HCT116 (cell line): ENCODE measurements around the gene P2RX3. TPM values are rescaled to one million over a fixed set of nuclear protein-coding genes. Genes with fewer than 3 reads are reported as not detected.

Experiments used
- ATF3 ChIP-seq: IDR thresholded peaks from 2 replicates; pipeline ENCODE4 v1.6.1; 2012
- CTCF ChIP-seq, 3 experiments: fragments of 200-600 bp in 1 of 3; sonication (generic) in 1 of 3; IDR thresholded peaks in 2 of 3; conservative IDR thresholded peaks in 1 of 3; 2 replicates each; pipeline ENCODE4 v1.5.1; 2012 to 2017; ENCODE audit warnings: low read depth in 2 of 3, low read length in 2 of 3, antibody characterized with exemption in 1 of 3, borderline replicate concordance in 1 of 3, control low read depth in 1 of 3, mild to moderate bottlenecking in 1 of 3, mixed read lengths in 1 of 3, mixed run types in 1 of 3, moderate library complexity in 1 of 3; ENCODE audit not compliant: insufficient read depth in 1 of 3
- EGR1 ChIP-seq: IDR thresholded peaks from 2 replicates; pipeline ENCODE4 v1.6.1; 2012; ENCODE audit warnings: low read depth
- ELF1 ChIP-seq: IDR thresholded peaks from 2 replicates; pipeline ENCODE4 v1.6.1; 2012; ENCODE audit warnings: low read depth, borderline replicate concordance
- SRF ChIP-seq: IDR thresholded peaks from 2 replicates; pipeline ENCODE4 v1.6.1; 2012; ENCODE audit warnings: low read depth
- TCF7L2 ChIP-seq: IDR thresholded peaks from 2 replicates; pipeline ENCODE4 v1.7.0; 2011; ENCODE audit warnings: borderline replicate concordance, inconsistent platforms; ENCODE audit not compliant: insufficient read depth, insufficient read length; ENCODE audit errors: extremely low read depth
- ZFX ChIP-seq: fragments of 450-650 bp; IDR thresholded peaks from 2 replicates; pipeline ENCODE4 v1.6.1; 2017
- total RNA-seq: library from RNA; stranded (reverse); gene quantifications from one replicate; pipeline ENCODE4 v1.2.1, GENCODE V29; 2021; ENCODE audit not compliant: unreplicated experiment
- TF ChIP-seq, protein P1 (sequence below): IDR thresholded peaks from 2 replicates; pipeline ENCODE4 v1.6.1; 2011; ENCODE audit warnings: mild to moderate bottlenecking, low read length, moderate library complexity; ENCODE audit not compliant: insufficient replicate concordance; ENCODE audit errors: extremely low read depth

P2RX3 gene
- total RNA-seq, 1 experiment from 2014 or later = not detected

DNA sequence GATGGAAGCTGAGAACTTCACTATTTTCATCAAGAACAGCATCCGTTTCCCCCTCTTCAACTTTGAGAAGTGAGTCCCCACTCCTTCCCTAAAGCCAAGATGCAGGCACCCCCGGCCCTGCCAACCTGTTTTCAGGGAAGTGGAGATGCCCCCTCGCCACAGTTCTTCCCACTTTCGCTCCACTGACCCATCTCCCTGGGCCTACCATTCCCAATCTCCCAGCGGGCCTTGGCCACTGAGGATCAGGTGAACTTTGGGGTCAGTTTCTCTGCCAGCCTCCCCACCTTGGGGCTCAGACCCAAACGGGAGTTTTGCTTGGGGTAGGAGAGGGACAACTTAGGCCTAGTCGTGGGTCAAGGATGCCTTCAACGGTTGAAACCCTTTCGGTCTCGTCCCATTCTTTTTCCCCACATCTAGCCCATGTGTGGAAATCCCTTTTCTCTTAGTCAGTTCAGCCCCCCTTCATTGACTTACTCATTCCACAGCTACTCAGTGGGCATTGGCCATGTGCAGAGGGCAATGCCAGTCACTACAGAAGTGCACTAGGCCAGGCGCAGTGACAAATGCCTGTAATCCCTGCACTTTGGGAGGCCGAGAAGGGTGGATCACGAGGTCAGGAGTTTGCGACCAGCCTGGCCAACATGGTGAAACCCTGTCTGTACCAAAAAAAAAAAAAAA lies 10.6 kb downstream of the P2RX3 start (continued):
- TF ChIP-seq CTCF (IDR thresholded peaks at IDR 0.05 in 2 of 3, conservative IDR thresholded peaks at IDR 0.05 in 1 of 3; ENCODE audit: borderline replicate concordance in 1 of 3, insufficient read depth in 1 of 3, low read depth in 2 of 3, low read length in 2 of 3) = no peak
- TF ChIP-seq, protein P1, sequence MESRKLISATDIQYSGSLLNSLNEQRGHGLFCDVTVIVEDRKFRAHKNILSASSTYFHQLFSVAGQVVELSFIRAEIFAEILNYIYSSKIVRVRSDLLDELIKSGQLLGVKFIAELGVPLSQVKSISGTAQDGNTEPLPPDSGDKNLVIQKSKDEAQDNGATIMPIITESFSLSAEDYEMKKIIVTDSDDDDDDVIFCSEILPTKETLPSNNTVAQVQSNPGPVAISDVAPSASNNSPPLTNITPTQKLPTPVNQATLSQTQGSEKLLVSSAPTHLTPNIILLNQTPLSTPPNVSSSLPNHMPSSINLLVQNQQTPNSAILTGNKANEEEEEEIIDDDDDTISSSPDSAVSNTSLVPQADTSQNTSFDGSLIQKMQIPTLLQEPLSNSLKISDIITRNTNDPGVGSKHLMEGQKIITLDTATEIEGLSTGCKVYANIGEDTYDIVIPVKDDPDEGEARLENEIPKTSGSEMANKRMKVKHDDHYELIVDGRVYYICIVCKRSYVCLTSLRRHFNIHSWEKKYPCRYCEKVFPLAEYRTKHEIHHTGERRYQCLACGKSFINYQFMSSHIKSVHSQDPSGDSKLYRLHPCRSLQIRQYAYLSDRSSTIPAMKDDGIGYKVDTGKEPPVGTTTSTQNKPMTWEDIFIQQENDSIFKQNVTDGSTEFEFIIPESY = no peak
- no peak for TF ChIP-seq SRF
- no peak for TF ChIP-seq EGR1
- TF ChIP-seq ZFX = no peak
- TF ChIP-seq TCF7L2 = no peak
- no peak for TF ChIP-seq ELF1
- no peak for TF ChIP-seq ATF3
- TF ChIP-seq, all 23 proteins: peak for 0
